ENCODE measurements around the gene PSMB11. TPM values are rescaled to one million over a fixed set of nuclear protein-coding genes. Genes with fewer than 3 reads are reported as not detected.
"Not testable (repeated sequence)": the region's sequence is repeated elsewhere in the genome, so short reads cannot be mapped to it uniquely, and the experiment has no call there.

Gene PSMB11, protein sequence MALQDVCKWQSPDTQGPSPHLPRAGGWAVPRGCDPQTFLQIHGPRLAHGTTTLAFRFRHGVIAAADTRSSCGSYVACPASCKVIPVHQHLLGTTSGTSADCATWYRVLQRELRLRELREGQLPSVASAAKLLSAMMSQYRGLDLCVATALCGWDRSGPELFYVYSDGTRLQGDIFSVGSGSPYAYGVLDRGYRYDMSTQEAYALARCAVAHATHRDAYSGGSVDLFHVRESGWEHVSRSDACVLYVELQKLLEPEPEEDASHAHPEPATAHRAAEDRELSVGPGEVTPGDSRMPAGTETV
- not detected for total RNA-seq
- 0 reads per million in 2 donors for total RNA-seq

- peaks cover 5% of the 10 kb centered on the region for H3K36me3 Mint-ChIP-seq (ENCODE audit: low read depth)
- peaks cover 4% of the 10 kb centered on the region for H3K27me3 Mint-ChIP-seq
- DNase-seq: no peak
- no peak within 1 kb of the TSS for H3K27ac Mint-ChIP-seq
- no peaks in the 10 kb centered on the region for H3K9me3 ChIP-seq (ENCODE audit: control insufficient read depth, low read length, poor library complexity, severe bottlenecking)
- H3K4me3 Mint-ChIP-seq: no peak within 1 kb of the TSS
- H3K4me1 Mint-ChIP-seq: peaks cover 4% of the 10 kb centered on the region
- no peak for ATAC-seq
Measured at GRCh38 chr14:23042162-23042965, at the start of gene PSMB11. Gene PSMB11 (plus strand): TSS chr14:23042212. CDS start chr14:23042226, 14 bp downstream.

GRCh38 chr14:22993517-22993916, 48.5 kb upstream of the PSMB11 start:
- no peaks in the 10 kb centered on the region for H3K9me3 ChIP-seq (ENCODE audit: control insufficient read depth, low read length, poor library complexity, severe bottlenecking)
- no peak for DNase-seq
- Mint-ChIP-seq H3K4me1 (peaks cover 2% of the 10 kb centered on the region), H3K36me3 (ENCODE audit: low read depth) (peaks cover 5% of the 10 kb centered on the region), H3K27me3 (no peaks in the 10 kb centered on the region), H3K4me3 (no peak overlapping the region), H3K27ac (no peak overlapping the region)
- no peak for ATAC-seq

DNA sequence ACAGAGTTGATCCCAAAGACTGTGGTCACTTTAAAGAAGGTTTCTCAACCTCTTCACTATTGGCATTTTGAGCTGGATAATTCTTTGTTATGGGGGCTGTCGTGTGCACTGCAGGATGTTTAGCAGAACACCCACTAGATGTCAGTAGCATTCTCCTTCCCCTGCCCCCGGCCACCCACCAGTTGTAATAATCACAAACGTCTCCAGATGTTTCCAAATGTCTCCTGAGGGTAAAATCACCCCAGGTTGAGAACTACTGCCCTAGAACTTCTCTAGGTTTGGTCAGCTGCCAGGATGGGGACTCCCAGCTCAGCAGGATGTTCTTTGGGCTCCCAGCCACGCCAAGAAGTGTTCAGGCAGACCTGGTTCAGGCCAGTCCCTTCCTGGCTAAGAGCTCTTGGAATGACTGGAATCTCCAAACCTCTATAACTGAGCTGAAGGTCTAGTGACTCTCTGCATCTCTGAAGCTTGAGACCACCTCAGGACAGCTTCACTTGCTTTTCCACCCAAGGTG, 47.2 kb upstream of the PSMB11 start:
- DNase-seq: no peak
- peaks cover 5% of the 10 kb centered on the region for H3K36me3 Mint-ChIP-seq (ENCODE audit: low read depth)
- no peak overlapping the region for H3K27ac Mint-ChIP-seq
- H3K4me3 Mint-ChIP-seq: no peak overlapping the region
- H3K9me3 ChIP-seq (ENCODE audit: control insufficient read depth, low read length, poor library complexity, severe bottlenecking): no peaks in the 10 kb centered on the region
- H3K4me1 Mint-ChIP-seq: no peaks in the 10 kb centered on the region
- ATAC-seq: peak; percentile 61
- H3K27me3 Mint-ChIP-seq: no peaks in the 10 kb centered on the region

DNA sequence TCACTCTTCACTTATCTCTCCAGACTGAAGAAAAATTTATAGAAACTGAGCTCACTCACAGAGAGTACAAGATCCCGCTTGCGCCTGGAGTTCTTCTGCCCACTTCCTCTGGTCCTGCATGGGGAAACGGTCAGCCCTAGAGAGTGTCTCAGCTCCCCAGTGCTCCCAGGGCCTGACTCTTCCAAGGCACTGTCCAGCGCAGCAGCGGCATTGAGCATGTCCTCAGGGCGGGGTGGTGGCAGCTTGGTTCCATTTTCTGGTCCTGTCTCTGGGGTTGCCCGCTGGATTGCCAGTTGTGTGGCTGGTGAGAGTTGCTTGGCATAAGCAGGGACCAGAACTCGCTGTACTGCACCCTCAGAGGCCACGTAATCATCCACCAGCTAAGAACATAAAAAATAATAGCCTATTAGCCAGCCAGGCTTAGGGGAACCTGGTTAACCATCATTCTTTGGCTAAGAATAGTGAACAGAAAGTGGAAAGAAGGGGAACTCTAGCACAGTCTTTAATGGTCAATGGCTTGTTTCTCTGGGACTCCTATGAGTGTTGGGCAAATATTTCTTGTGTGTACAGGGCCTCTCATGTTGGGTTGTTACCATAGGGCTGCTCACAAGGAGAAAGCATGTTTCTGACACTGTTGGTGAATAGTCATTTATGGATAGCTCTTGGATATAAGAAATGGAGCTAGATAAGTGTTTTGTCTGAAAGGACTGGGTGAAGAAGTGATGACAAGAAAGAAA, 46.0 kb upstream of the PSMB11 start:
- H3K9me3 ChIP-seq (ENCODE audit: control insufficient read depth, low read length, poor library complexity, severe bottlenecking): no peaks in the 10 kb centered on the region
- Mint-ChIP-seq H3K27ac (no peak overlapping the region), H3K36me3 (ENCODE audit: low read depth) (peaks cover 5% of the 10 kb centered on the region), H3K4me3 (no peak overlapping the region), H3K27me3 (no peaks in the 10 kb centered on the region), H3K4me1 (no peaks in the 10 kb centered on the region)
- no peak for DNase-seq
- no peak for ATAC-seq

GRCh38 chr14:22996768-22997654, 45.0 kb upstream of the PSMB11 start:
- Mint-ChIP-seq H3K27me3 (no peaks in the 10 kb centered on the region), H3K36me3 (ENCODE audit: low read depth) (peaks cover 5% of the 10 kb centered on the region), H3K4me1 (no peaks in the 10 kb centered on the region), H3K27ac (no peak overlapping the region), H3K4me3 (no peak overlapping the region)
- H3K9me3 ChIP-seq (ENCODE audit: control insufficient read depth, low read length, poor library complexity, severe bottlenecking): no peaks in the 10 kb centered on the region
- ATAC-seq (no peak), DNase-seq (no peak)

DNA sequence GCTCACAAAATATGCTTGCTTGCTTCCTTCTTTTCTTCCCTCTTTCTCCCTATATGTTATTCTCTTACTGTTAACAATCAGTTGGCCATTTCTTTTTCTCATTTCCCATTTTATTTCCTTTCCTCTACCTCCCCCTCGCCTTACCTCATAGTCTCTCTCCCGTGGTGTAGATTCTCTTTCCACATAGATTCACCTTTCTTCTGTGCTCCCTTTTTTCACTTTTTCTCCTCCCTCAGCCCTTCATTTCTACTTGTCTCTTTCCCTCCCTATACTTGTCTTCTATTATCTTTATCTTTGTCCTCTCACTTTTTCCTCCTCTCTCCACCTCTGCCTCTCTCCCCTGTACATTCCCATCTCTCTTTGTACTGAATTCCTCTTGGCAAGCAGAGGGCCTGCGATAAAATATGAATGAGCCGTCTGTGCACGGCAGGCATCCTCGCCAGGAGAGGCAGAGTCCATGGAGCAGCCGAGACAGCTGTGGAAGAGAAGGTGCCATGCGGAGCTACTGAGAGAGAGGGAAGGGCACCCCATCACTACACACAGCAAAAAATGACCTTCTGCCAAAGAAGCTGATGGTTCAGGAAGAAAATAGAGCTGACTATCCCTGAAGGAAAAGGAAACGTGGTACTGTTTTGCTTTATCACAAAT, 44.2 kb upstream of the PSMB11 start:
- Mint-ChIP-seq H3K27me3 (no peaks in the 10 kb centered on the region), H3K4me1 (no peaks in the 10 kb centered on the region), H3K4me3 (no peak overlapping the region), H3K36me3 (ENCODE audit: low read depth) (peaks cover 5% of the 10 kb centered on the region), H3K27ac (no peak overlapping the region)
- no peak for DNase-seq
- no peak for ATAC-seq
- H3K9me3 ChIP-seq (ENCODE audit: control insufficient read depth, low read length, poor library complexity, severe bottlenecking): no peaks in the 10 kb centered on the region

- peaks cover 3% of the 10 kb centered on the region for H3K36me3 Mint-ChIP-seq (ENCODE audit: low read depth)
- no peak overlapping the region for H3K27ac Mint-ChIP-seq
- ATAC-seq: no peak
- no peaks in the 10 kb centered on the region for H3K27me3 Mint-ChIP-seq
- no peaks in the 10 kb centered on the region for H3K9me3 ChIP-seq (ENCODE audit: control insufficient read depth, low read length, poor library complexity, severe bottlenecking)
- no peak overlapping the region for H3K4me3 Mint-ChIP-seq
- no peaks in the 10 kb centered on the region for H3K4me1 Mint-ChIP-seq
- no peak for DNase-seq
Measured at GRCh38 chr14:22998329-22999012, 43.5 kb upstream of the PSMB11 start.

DNA sequence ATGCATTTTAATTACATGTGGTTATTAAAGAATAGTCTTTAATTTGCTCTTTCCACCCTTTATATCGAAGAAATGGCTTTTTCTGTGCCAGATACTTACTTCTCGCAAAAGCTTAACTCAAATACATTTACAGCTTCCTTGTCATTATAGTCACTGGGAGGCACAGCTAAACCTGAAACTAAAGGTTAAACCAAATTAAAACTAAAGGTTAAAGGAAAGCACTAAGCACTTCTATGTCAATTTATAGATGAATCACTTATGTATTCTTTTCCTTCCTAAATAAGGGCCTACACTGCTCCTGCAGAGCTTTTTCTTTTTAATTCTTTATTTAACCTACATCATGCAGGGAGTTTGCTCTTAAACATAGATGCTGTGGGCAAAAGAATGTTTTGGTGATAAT, 41.2 kb upstream of the PSMB11 start:
- DNase-seq: no peak
- Mint-ChIP-seq H3K27me3 (no peaks in the 10 kb centered on the region), H3K27ac (no peak overlapping the region), H3K4me1 (peaks cover 4% of the 10 kb centered on the region), H3K36me3 (ENCODE audit: low read depth) (peaks cover under 1% of the 10 kb centered on the region), H3K4me3 (no peak overlapping the region)
- no peaks in the 10 kb centered on the region for H3K9me3 ChIP-seq (ENCODE audit: control insufficient read depth, low read length, poor library complexity, severe bottlenecking)
- ATAC-seq: no peak

GRCh38 chr14:23002592-23002991, 39.4 kb upstream of the PSMB11 start:
- Mint-ChIP-seq H3K4me1 (peaks cover 4% of the 10 kb centered on the region), H3K4me3 (no peak overlapping the region), H3K27ac (no peak overlapping the region), H3K27me3 (no peaks in the 10 kb centered on the region), H3K36me3 (ENCODE audit: low read depth) (no peaks in the 10 kb centered on the region)
- DNase-seq: no peak
- H3K9me3 ChIP-seq (ENCODE audit: control insufficient read depth, low read length, poor library complexity, severe bottlenecking): no peaks in the 10 kb centered on the region
- ATAC-seq: no peak

DNA sequence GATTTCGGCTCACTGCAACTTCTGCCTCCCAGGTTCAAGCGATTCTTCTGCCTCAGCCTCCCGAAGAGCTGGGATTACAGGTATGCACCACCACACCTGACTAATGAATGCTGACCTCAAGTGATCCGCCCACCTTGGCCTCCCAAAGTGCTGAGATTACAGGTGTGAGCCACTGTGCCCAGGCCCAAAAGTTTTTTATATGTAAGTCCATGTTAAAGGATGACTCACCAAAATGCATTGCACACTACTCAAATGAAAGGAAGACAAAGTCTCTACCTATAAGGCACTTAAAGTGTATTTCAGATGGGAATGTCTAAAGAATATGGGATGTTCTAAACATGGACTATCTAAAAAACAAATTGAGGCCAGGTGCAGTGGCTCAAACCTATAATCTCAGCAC, 37.7 kb upstream of the PSMB11 start:
- H3K36me3 Mint-ChIP-seq (ENCODE audit: low read depth); H3K4me3 Mint-ChIP-seq; H3K4me1 Mint-ChIP-seq; H3K27ac Mint-ChIP-seq; ATAC-seq; DNase-seq; H3K27me3 Mint-ChIP-seq; H3K9me3 ChIP-seq (ENCODE audit: control insufficient read depth, low read length, poor library complexity, severe bottlenecking): not testable (repeated sequence)

- Mint-ChIP-seq H3K27ac (peak overlapping the region; percentile 96), H3K4me3 (peak overlapping the region; percentile 95), H3K4me1 (peaks cover 12% of the 10 kb centered on the region), H3K36me3 (ENCODE audit: low read depth) (peaks cover 2% of the 10 kb centered on the region), H3K27me3 (no peaks in the 10 kb centered on the region)
- no peak for ATAC-seq
- no peaks in the 10 kb centered on the region for H3K9me3 ChIP-seq (ENCODE audit: control insufficient read depth, low read length, poor library complexity, severe bottlenecking)
- no peak for DNase-seq
Measured at GRCh38 chr14:23005451-23006187, 36.4 kb upstream of the PSMB11 start.

Measured in T-helper 17 cell (primary cell).